Measurements from ENCODE around the gene ADGRG7. TPM values are rescaled to one million over a fixed set of nuclear protein-coding genes. Genes with fewer than 3 reads are reported as not detected.

ADGRG7 gene
- total and polyA plus RNA-seq, 2 donors (not counting 1 experiment from before 2014, with no cell fraction given): not detected

GRCh38 chr3:100732435-100732834 is 123.0 kb downstream of the ADGRG7 start:
- Histone ChIP-seq H3K9me3 (ENCODE audit: control extremely low read depth in 1 of 3, control insufficient read depth in 2 of 3, insufficient read depth in 1 of 3, low read length in 2 of 3) (no peaks in the 10 kb centered on the region), H3K79me2 (ENCODE audit: control insufficient read depth, insufficient read depth, low read length) (peaks cover 4% of the 10 kb centered on the region), H3K27ac (ENCODE audit: low read length in 2 of 2) (no peak overlapping the region), H2AFZ (ENCODE audit: insufficient read depth, low read depth, low read length, poor library complexity, severe bottlenecking) (no peak overlapping the region), H3K27me3 (replicated peaks in 1 of 4; ENCODE audit: control extremely low read depth in 1 of 4, control insufficient read depth in 3 of 4, insufficient read depth in 4 of 4, low read length in 3 of 4) (no peaks in the 10 kb centered on the region), H4K20me1 (ENCODE audit: control insufficient read depth, insufficient read depth, low read length, poor library complexity, severe bottlenecking) (peaks cover 27% of the 10 kb centered on the region), H3K4me1 (ENCODE audit: control insufficient read depth in 2 of 2, insufficient read depth in 2 of 2, low read length in 2 of 2) (no peaks in the 10 kb centered on the region), H3K9ac (ENCODE audit: low read length) (no peak overlapping the region), H3K4me3 (ENCODE audit: control extremely low read depth in 1 of 5, extremely low read depth in 1 of 5, insufficient read depth in 1 of 5, low read depth in 2 of 5, low read length in 4 of 5) (no peak overlapping the region), H3K36me3 (replicated peaks in 1 of 2; ENCODE audit: control extremely low read depth in 1 of 2, control insufficient read depth in 1 of 2, extremely low read depth in 1 of 2, insufficient read depth in 2 of 2, low read length in 1 of 2) (peaks cover 14 to 63% of the 10 kb centered on the region in 2 experiments), H3K4me2 (replicated peaks; ENCODE audit: low read depth, low read length, poor library complexity, severe bottlenecking) (no peak overlapping the region)
- Mint-ChIP-seq H3K4me1 (no peaks in the 10 kb centered on the region), H3K27me3 (no peaks in the 10 kb centered on the region), H3K27ac (no peak overlapping the region), H3K4me3 (no peak overlapping the region), H3K9me3 (ENCODE audit: insufficient read depth) (no peaks in the 10 kb centered on the region)
- POLR2A ChIA-PET: no interaction called here
- no CpG with 5 or more reads among the region's 3 CpGs for WGBS (ENCODE audit: insufficient coverage)
- DNase-seq (no peak), ATAC-seq (ENCODE audit: low read depth) (no peak)
- TF ChIP-seq CTCF (IDR thresholded peaks at IDR 0.05) (no peak), EZH2 (IDR thresholded peaks at IDR 0.05; ENCODE audit: borderline replicate concordance, insufficient read depth, low read depth, low read length, poor library complexity, severe bottlenecking) (no peak)
- intact Hi-C loops (cut with micrococcal nuclease): no loop called here
- CTCF ChIA-PET: interaction anchor here (1.8 kb wide), 1 partner anchor 9 kb away, joined by 4 read pairs; no protein-coding TSS in a partner anchor

GRCh38 chr3:100737334-100737733 is 127.9 kb downstream of the ADGRG7 start:
- DNase-seq (no peak), ATAC-seq (ENCODE audit: low read depth) (no peak)
- Histone ChIP-seq H2AFZ (ENCODE audit: insufficient read depth, low read depth, low read length, poor library complexity, severe bottlenecking) (no peak overlapping the region), H3K27me3 (replicated peaks in 1 of 4; ENCODE audit: control extremely low read depth in 1 of 4, control insufficient read depth in 3 of 4, insufficient read depth in 4 of 4, low read length in 3 of 4) (no peaks in the 10 kb centered on the region), H3K4me3 (ENCODE audit: control extremely low read depth in 1 of 5, extremely low read depth in 1 of 5, insufficient read depth in 1 of 5, low read depth in 2 of 5, low read length in 4 of 5) (no peak overlapping the region), H3K4me2 (replicated peaks; ENCODE audit: low read depth, low read length, poor library complexity, severe bottlenecking) (no peak overlapping the region), H3K4me1 (ENCODE audit: control insufficient read depth in 2 of 2, insufficient read depth in 2 of 2, low read length in 2 of 2) (no peaks in the 10 kb centered on the region), H3K36me3 (replicated peaks in 1 of 2; ENCODE audit: control extremely low read depth in 1 of 2, control insufficient read depth in 1 of 2, extremely low read depth in 1 of 2, insufficient read depth in 2 of 2, low read length in 1 of 2) (peaks cover 16 to 76% of the 10 kb centered on the region in 2 experiments), H4K20me1 (ENCODE audit: control insufficient read depth, insufficient read depth, low read length, poor library complexity, severe bottlenecking) (peaks cover 36% of the 10 kb centered on the region), H3K9me3 (ENCODE audit: control extremely low read depth in 1 of 3, control insufficient read depth in 2 of 3, insufficient read depth in 1 of 3, low read length in 2 of 3) (no peaks in the 10 kb centered on the region), H3K79me2 (ENCODE audit: control insufficient read depth, insufficient read depth, low read length) (no peaks in the 10 kb centered on the region), H3K27ac (ENCODE audit: low read length in 2 of 2) (no peak overlapping the region), H3K9ac (ENCODE audit: low read length) (no peak overlapping the region)
- Mint-ChIP-seq H3K9me3 (ENCODE audit: insufficient read depth) (no peaks in the 10 kb centered on the region), H3K4me3 (no peak overlapping the region), H3K27me3 (no peaks in the 10 kb centered on the region), H3K4me1 (no peaks in the 10 kb centered on the region), H3K27ac (no peak overlapping the region)
- TF ChIP-seq EZH2 (IDR thresholded peaks at IDR 0.05; ENCODE audit: borderline replicate concordance, insufficient read depth, low read depth, low read length, poor library complexity, severe bottlenecking) (no peak), CTCF (IDR thresholded peaks at IDR 0.05) (peak; percentile 27)
- CTCF ChIA-PET: no interaction called here
- intact Hi-C loops (cut with micrococcal nuclease): loop anchor here (5.0 kb wide), 1 partner anchor 645 kb away; no protein-coding TSS in a partner anchor
- no CpG with 5 or more reads among the region's 2 CpGs for WGBS (ENCODE audit: insufficient coverage)
- POLR2A ChIA-PET: no interaction called here
